Left lobe of liver (tissue), 1 donor: ENCODE measurements around the gene OPN3. TPM values are rescaled to one million over a fixed set of nuclear protein-coding genes. Genes with fewer than 3 reads are reported as not detected.

ENCODE experiments used
- total RNA-seq: library from RNA; stranded (reverse); gene quantifications from one replicate; pipeline ENCODE4 v1.2.1, GENCODE V29; 2021
- donor health status: DM: no; HTN: yes; CAD: no.

Gene OPN3
- total RNA-seq, 1 donor from 2014 or later: 15.3 TPM

Other genes with a start within 250 kb of the OPN3 start
- gene FH, start 120.6 kb downstream of the OPN3 start, total RNA-seq: 120 TPM
- gene KMO, start 108.0 kb downstream of the OPN3 start, total RNA-seq: 37.5 TPM
- gene CHML, start within 50 bp of the OPN3 start, total RNA-seq: 2.1 TPM
- gene WDR64, start 11.9 kb upstream of the OPN3 start, total RNA-seq: 0.40 TPM
- gene EXO1, start 207.8 kb upstream of the OPN3 start, total RNA-seq: 0.33 TPM